B cell (primary cell): ENCODE data around the gene TRAPPC3L. TPM values are rescaled to one million over a fixed set of nuclear protein-coding genes. Genes with fewer than 3 reads are reported as not detected.

Experiments used
- ATAC-seq: fragments of 200-7000 bp; cut with Tn5 transposase; one replicate; pipeline ENCODE4 v1.10.0; 2021; ENCODE audit warnings: low read depth, mild to moderate bottlenecking, moderate number of reproducible peaks, moderate library complexity
- CTCF ChIA-PET: fragments of 350-600 bp; sonication (Branson Sonifier 250); formaldehyde crosslinking; loops from one replicate; lab custom pipeline; 2021; ENCODE audit warnings: antibody characterized with exemption, inconsistent platforms; lab: Charles Lee
- POLR2A ChIA-PET: fragments of 350-600 bp; sonication (Branson Sonifier 250); formaldehyde crosslinking; loops from one replicate; lab custom pipeline; 2021; ENCODE audit warnings: antibody characterized with exemption; lab: Charles Lee
- DNase-seq: peaks from one replicate; pipeline ENCODE4 v3.0.0; 2013
- H2AFZ ChIP-seq: 2 replicates; pipeline ENCODE4 v1.6.1; 2012; ENCODE audit warnings: mild to moderate bottlenecking, low read depth, low read length; ENCODE audit not compliant: insufficient read depth, poor library complexity, severe bottlenecking
- H3K27ac ChIP-seq, 2 donors: 1 replicate in 1 of 2; 2 replicates in 1 of 2; pipeline ENCODE4 v1.5.1; 2012 to 2013; ENCODE audit warnings: low read length in 2 of 2, mild to moderate bottlenecking in 2 of 2, moderate library complexity in 1 of 2
- H3K27me3 ChIP-seq, 4 experiments: fragments of 200-600 bp in 1 of 4; sonication (generic) in 1 of 4; replicated peaks in 1 of 4; 1 replicate in 2 of 4; 2 replicates in 2 of 4; pipeline versions ENCODE4 v1.6.1 to v1.7.0; 2013 to 2016; ENCODE audit warnings: low read length in 3 of 4, mild to moderate bottlenecking in 2 of 4, mixed read lengths in 1 of 4, moderate library complexity in 1 of 4; ENCODE audit not compliant: insufficient read depth in 4 of 4, control insufficient read depth in 3 of 4; ENCODE audit errors: control extremely low read depth in 1 of 4
- H3K36me3 ChIP-seq, 2 experiments: replicated peaks in 1 of 2; 1 replicate in 1 of 2; 2 replicates in 1 of 2; pipeline versions ENCODE4 v1.6.1 to v1.7.1; 2013; ENCODE audit warnings: low read length in 1 of 2; ENCODE audit not compliant: insufficient read depth in 2 of 2, control insufficient read depth in 1 of 2; ENCODE audit errors: control extremely low read depth in 1 of 2, extremely low read depth in 1 of 2
- H3K4me1 ChIP-seq, 2 donors: fragments of 200-600 bp in 1 of 2; sonication (generic) in 1 of 2; 1 replicate in 1 of 2; 2 replicates in 1 of 2; pipeline versions ENCODE4 v1.5.1 to v1.6.1; 2013 to 2017; ENCODE audit warnings: low read length in 2 of 2; ENCODE audit not compliant: control insufficient read depth in 2 of 2, insufficient read depth in 2 of 2
- H3K4me2 ChIP-seq: replicated peaks from 2 replicates; pipeline ENCODE3; 2012; ENCODE audit warnings: mild to moderate bottlenecking, low read depth, low read length; ENCODE audit not compliant: poor library complexity, severe bottlenecking
- H3K4me3 ChIP-seq, 5 experiments: fragments of 200-600 bp in 1 of 5; sonication (generic) in 1 of 5; 1 replicate in 3 of 5; 2 replicates in 2 of 5; pipeline versions ENCODE4 v1.5.1 to v1.7.0; 2011 to 2016; ENCODE audit warnings: low read length in 4 of 5, mild to moderate bottlenecking in 4 of 5, low read depth in 2 of 5, control low read depth in 1 of 5, moderate library complexity in 1 of 5; ENCODE audit not compliant: insufficient read depth in 1 of 5; ENCODE audit errors: control extremely low read depth in 1 of 5, extremely low read depth in 1 of 5
- H3K79me2 ChIP-seq: fragments of 200-600 bp; sonication (generic); one replicate; pipeline ENCODE4 v1.6.0; 2016; ENCODE audit warnings: low read length; ENCODE audit not compliant: control insufficient read depth, insufficient read depth
- H3K9ac ChIP-seq: fragments of 200-600 bp; sonication (generic); 2 replicates; pipeline ENCODE4 v1.6.1; 2017; ENCODE audit warnings: mild to moderate bottlenecking, low read length, moderate library complexity
- H3K9me3 ChIP-seq, 3 donors: one replicate each; pipeline versions ENCODE4 v1.6.1 to v1.7.1; 2013; ENCODE audit warnings: low read length in 2 of 3; ENCODE audit not compliant: control insufficient read depth in 2 of 3, insufficient read depth in 1 of 3; ENCODE audit errors: control extremely low read depth in 1 of 3
- H4K20me1 ChIP-seq: 2 replicates; pipeline ENCODE4 v1.6.0; 2012; ENCODE audit warnings: mild to moderate bottlenecking, low read length; ENCODE audit not compliant: insufficient read depth, control insufficient read depth, poor library complexity, severe bottlenecking
- H3K27ac Mint-ChIP-seq: one replicate; pipeline ENCODE4 v1.8.0; 2021; ENCODE audit warnings: mixed read lengths
- H3K27me3 Mint-ChIP-seq: one replicate; pipeline ENCODE4 v1.8.0; 2021; ENCODE audit warnings: mixed read lengths
- H3K4me1 Mint-ChIP-seq: one replicate; pipeline ENCODE4 v1.8.0; 2021; ENCODE audit warnings: mixed read lengths
- H3K4me3 Mint-ChIP-seq: one replicate; pipeline ENCODE4 v1.8.0; 2021; ENCODE audit warnings: mixed read lengths
- H3K9me3 Mint-ChIP-seq: one replicate; pipeline ENCODE4 v1.8.0; 2022; ENCODE audit warnings: mixed read lengths; ENCODE audit not compliant: insufficient read depth
- CTCF ChIP-seq: fragments of 200-600 bp; IDR thresholded peaks from one replicate; pipeline ENCODE4 v1.8.0; 2022; ENCODE audit warnings: antibody characterized with exemption, mild to moderate bottlenecking
- EZH2 ChIP-seq: IDR thresholded peaks from 2 replicates; pipeline ENCODE4 v1.6.1; 2012; ENCODE audit warnings: borderline replicate concordance, low read depth, mild to moderate bottlenecking, moderate library complexity, low read length; ENCODE audit not compliant: insufficient read depth, poor library complexity, severe bottlenecking
- intact Hi-C: fragments of 100-400 bp; cut with micrococcal nuclease; formaldehyde crosslinking; loops from one replicate; pipeline ENCODE4 v1.10.0; 2022
- polyA plus RNA-seq: library from polyadenylated mRNA; depleted of rRNA; stranded (reverse); fragments of >200 nt; gene quantifications from 2 replicates; pipeline ENCODE4 v1.2.3, GENCODE V29; 2012
- total RNA-seq, 2 donors: library from RNA; stranded (reverse); fragments of 120-200 nt in 1 of 2; gene quantifications; 1 replicate in 1 of 2; 2 replicates in 1 of 2; pipeline versions ENCODE4 v1.2.3 to v1.2.4, GENCODE V29; 2013 to 2022

The TRAPPC3L gene
- total and polyA plus RNA-seq, 2 donors (not counting 1 experiment from before 2014, with no cell fraction given), result not detected

DNA sequence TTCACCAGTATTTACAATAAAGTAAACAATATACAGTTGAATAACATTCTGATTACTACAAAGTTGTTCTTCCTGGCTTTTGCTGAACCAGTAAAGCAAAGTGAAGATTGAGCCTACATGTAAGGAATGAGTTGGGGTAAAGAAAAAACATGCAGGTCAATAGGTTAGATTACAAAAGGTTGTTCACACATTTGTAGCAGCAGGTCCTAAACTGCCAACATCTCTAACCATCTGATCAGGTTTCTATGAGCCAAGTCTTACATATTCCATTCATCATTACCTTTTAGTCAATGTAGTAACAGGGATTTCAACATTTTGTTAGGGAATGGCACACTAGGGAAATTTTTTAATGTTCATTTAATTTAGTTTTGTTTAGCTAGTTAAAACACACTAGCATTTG lies 93.6 kb downstream of the TRAPPC3L start:
- H3K79me2 ChIP-seq, result no peaks in the 10 kb centered on the region
- H3K4me1 Mint-ChIP-seq, result peaks cover 31% of the 10 kb centered on the region
- H3K4me1 ChIP-seq, result peaks cover 15 to 18% of the 10 kb centered on the region in 2 donors
- intact Hi-C loops, result loop anchor here (1.0 kb wide), 1 partner anchor 10 kb away; no protein-coding TSS in a partner anchor
- no peak for TF ChIP-seq EZH2
- no peak for TF ChIP-seq CTCF
- no peak overlapping the region for H3K4me3 Mint-ChIP-seq
- no peaks in the 10 kb centered on the region for H4K20me1 ChIP-seq
- H3K4me2 ChIP-seq, result no peak overlapping the region
- H3K9ac ChIP-seq, result no peak overlapping the region
- no peaks in the 10 kb centered on the region for H3K36me3 ChIP-seq
- no peak overlapping the region for H3K4me3 ChIP-seq
- H3K27ac ChIP-seq, result no peak overlapping the region
- no peaks in the 10 kb centered on the region for H3K27me3 ChIP-seq
- H3K9me3 ChIP-seq, result no peaks in the 10 kb centered on the region
- H3K9me3 Mint-ChIP-seq, result no peaks in the 10 kb centered on the region
- no peak overlapping the region for H3K27ac Mint-ChIP-seq
- no peak for DNase-seq
- POLR2A ChIA-PET, result no interaction called here
- ATAC-seq, result no peak
- CTCF ChIA-PET, result interaction anchor here (0.6 to 1.9 kb wide), 3 partner anchors 8 to 164 kb away, joined by 3 to 10 read pairs (median 3); no protein-coding TSS in a partner anchor
- H3K27me3 Mint-ChIP-seq, result no peaks in the 10 kb centered on the region
- H2AFZ ChIP-seq, result no peak overlapping the region
